ENCODE data around the gene POLH. TPM values are rescaled to one million over a fixed set of nuclear protein-coding genes. Genes with fewer than 3 reads are reported as not detected.

Gene POLH
- total and polyA plus RNA-seq, 2 donors (not counting 3 experiments of a cell fraction or from before 2014, with no cell fraction given) = 9.3 to 36.6 TPM

GRCh38 chr6:43634702-43635303, 58.8 kb downstream of the POLH start:
- Histone ChIP-seq H3K4me3 (replicated peaks in 1 of 3; ENCODE audit: insufficient read depth in 1 of 3, low read depth in 1 of 3, low read length in 3 of 3) (no peak overlapping the region), H3K9ac (replicated peaks; ENCODE audit: extremely low read depth, insufficient read depth, low read length) (no peak overlapping the region), H3K27me3 (ENCODE audit: control insufficient read depth in 2 of 2, insufficient read depth in 2 of 2, low read length in 2 of 2) (no peaks in the 10 kb centered on the region), H3K9me1 (replicated peaks; ENCODE audit: control insufficient read depth, extremely low read depth, insufficient read depth, low read length) (no peaks in the 10 kb centered on the region), H4K20me1 (replicated peaks; ENCODE audit: control insufficient read depth, extremely low read depth, insufficient read depth, low read length) (no peaks in the 10 kb centered on the region), H3K79me2 (ENCODE audit: control insufficient read depth, insufficient read depth, low read length) (peaks cover 33% of the 10 kb centered on the region), H3K9me3 (replicated peaks; ENCODE audit: control insufficient read depth, insufficient read depth, low read length) (no peaks in the 10 kb centered on the region), H2AFZ (ENCODE audit: low read depth, low read length) (peak overlapping the region; percentile 69), H3K36me3 (ENCODE audit: control insufficient read depth in 2 of 2, extremely low read depth in 1 of 2, insufficient read depth in 2 of 2, low read length in 2 of 2) (peaks cover 2 to 5% of the 10 kb centered on the region in 2 experiments), H3K4me1 (ENCODE audit: control insufficient read depth, extremely low read depth, insufficient read depth, low read length) (peaks cover 8% of the 10 kb centered on the region), H3K27ac (ENCODE audit: insufficient read depth, low read depth, low read length) (no peak overlapping the region), H3K4me2 (ENCODE audit: insufficient read depth, low read length) (no peak overlapping the region)
- intact Hi-C loops (cut with micrococcal nuclease) (no loop called here), dilution Hi-C loops (cut with MboI; ENCODE audit: extremely low pct_ligation_motif_present, low sequenced_read_pairs) (no loop called here)
- ChIA-PET POLR2A (interaction anchor here (0.6 kb wide), 1 partner anchor 124 kb away, joined by 5 read pairs; the partner anchor contains the start of gene LRRC73), CTCF (interaction anchor here (1.3 kb wide), 1 partner anchor 14 kb away, joined by 4 read pairs; no protein-coding TSS in a partner anchor)
- no peak for FAIRE-seq
- no peak for DNase-seq (ENCODE audit: low read depth, low spot score)
- TF ChIP-seq JUN (IDR thresholded peaks at IDR 0.05; ENCODE audit: borderline replicate concordance, insufficient read depth, insufficient read length, low read depth) = no peak
- no peak for TF ChIP-seq POLR2A (IDR thresholded peaks at IDR 0.05; ENCODE audit: low read depth, low read length)
- TF ChIP-seq CTCF (IDR thresholded peaks at IDR 0.05; ENCODE audit: extremely low read depth in 1 of 2, insufficient read depth in 1 of 2, low read depth in 1 of 2, low read length in 2 of 2) = no peak
- no peak for TF ChIP-seq EZH2 (IDR thresholded peaks at IDR 0.05; ENCODE audit: borderline replicate concordance, low read depth, low read length, severe bottlenecking)
- no peak for TF ChIP-seq MAX (IDR thresholded peaks at IDR 0.05; ENCODE audit: insufficient read depth, insufficient read length)
- TF ChIP-seq GATA2 (IDR thresholded peaks at IDR 0.05; ENCODE audit: insufficient read depth, insufficient read length, low read depth, low read length) = no peak
- TF ChIP-seq MYC (IDR thresholded peaks at IDR 0.05; ENCODE audit: low read depth, low read length) = no peak
- TF ChIP-seq POLR2AphosphoS5 (IDR thresholded peaks at IDR 0.05; ENCODE audit: insufficient read depth, low read depth, low read length) = no peak
- no peak for TF ChIP-seq FOS (IDR thresholded peaks at IDR 0.05; ENCODE audit: borderline replicate concordance, insufficient read depth, low read length)
- no TSS peak for BruUV-seq (replicated peaks)
